H9 (cell line): ENCODE data around the gene KCNJ16. TPM values are rescaled to one million over a fixed set of nuclear protein-coding genes. Genes with fewer than 3 reads are reported as not detected.

Experiments used
- DNase-seq: peaks from one replicate; pipeline ENCODE4 v3.0.0-alpha.2; 2017
- H2AFZ ChIP-seq: one replicate; pipeline ENCODE4 v1.6.1; 2013; ENCODE audit warnings: mild to moderate bottlenecking, low read length, control low read depth, moderate library complexity
- H2AK5ac ChIP-seq: 2 replicates; pipeline ENCODE4 v1.6.1; 2013; ENCODE audit warnings: low read length, control low read depth, mixed read lengths; ENCODE audit not compliant: insufficient read length
- H2BK120ac ChIP-seq: one replicate; pipeline ENCODE4 v1.6.1; 2013; ENCODE audit warnings: low read depth, mild to moderate bottlenecking, low read length, control low read depth, inconsistent platforms; ENCODE audit not compliant: poor library complexity, severe bottlenecking
- H2BK12ac ChIP-seq: 2 replicates; pipeline ENCODE4 v1.6.1; 2013; ENCODE audit warnings: low read length, control low read depth, mixed read lengths, low read depth; ENCODE audit not compliant: insufficient read length
- H2BK15ac ChIP-seq: 2 replicates; pipeline ENCODE4 v1.6.1; 2013; ENCODE audit warnings: low read depth, low read length, control low read depth
- H2BK20ac ChIP-seq: one replicate; pipeline ENCODE4 v1.6.1; 2013; ENCODE audit warnings: low read depth, mild to moderate bottlenecking, low read length, control low read depth, inconsistent platforms; ENCODE audit not compliant: poor library complexity, severe bottlenecking
- H2BK5ac ChIP-seq: 2 replicates; pipeline ENCODE4 v1.6.1; 2013; ENCODE audit warnings: low read length, control low read depth, mixed read lengths; ENCODE audit not compliant: insufficient read length
- H3K14ac ChIP-seq: 2 replicates; pipeline ENCODE4 v1.6.1; 2013; ENCODE audit warnings: low read length, control low read depth; ENCODE audit not compliant: insufficient read depth
- H3K18ac ChIP-seq: 2 replicates; pipeline ENCODE4 v1.6.1; 2013; ENCODE audit warnings: low read depth, mild to moderate bottlenecking, mixed read lengths, low read length, control low read depth; ENCODE audit not compliant: insufficient read length
- H3K23ac ChIP-seq: 2 replicates; pipeline ENCODE4 v1.6.1; 2013; ENCODE audit warnings: low read length, control low read depth, mixed read lengths, low read depth; ENCODE audit not compliant: insufficient read length
- H3K23me2 ChIP-seq: 2 replicates; pipeline ENCODE4 v1.6.1; 2013; ENCODE audit warnings: low read depth, mild to moderate bottlenecking, mixed read lengths, low read length, control low read depth; ENCODE audit not compliant: insufficient read length, poor library complexity, severe bottlenecking
- H3K27ac ChIP-seq: 2 replicates; pipeline ENCODE4 v1.5.1; 2013; ENCODE audit warnings: low read length, control low read depth, mixed read lengths, low read depth; ENCODE audit not compliant: insufficient read length
- H3K27me3 ChIP-seq: 2 replicates; pipeline ENCODE4 v1.6.1; 2013; ENCODE audit warnings: low read length, control low read depth, inconsistent platforms; ENCODE audit not compliant: insufficient read depth
- H3K4ac ChIP-seq: 2 replicates; pipeline ENCODE4 v1.6.1; 2013; ENCODE audit warnings: low read depth, mild to moderate bottlenecking, control low read depth, inconsistent platforms, low read length, moderate library complexity
- H3K4me1 ChIP-seq: 2 replicates; pipeline ENCODE4 v1.6.1; 2013; ENCODE audit warnings: low read length, control low read depth, inconsistent platforms; ENCODE audit not compliant: insufficient read depth
- H3K4me2 ChIP-seq: 2 replicates; pipeline ENCODE4 v1.6.1; 2013; ENCODE audit warnings: low read length, control low read depth, mixed read lengths; ENCODE audit not compliant: insufficient read length, insufficient read depth
- H3K56ac ChIP-seq: 2 replicates; pipeline ENCODE4 v1.6.1; 2013; ENCODE audit warnings: low read depth, mild to moderate bottlenecking, mixed read lengths, low read length, control low read depth; ENCODE audit not compliant: insufficient read length
- H3K79me1 ChIP-seq: 2 replicates; pipeline ENCODE4 v1.6.1; 2013; ENCODE audit warnings: low read depth, mild to moderate bottlenecking, moderate library complexity, low read length, control low read depth, inconsistent platforms; ENCODE audit not compliant: insufficient read depth, poor library complexity, severe bottlenecking
- H3K79me2 ChIP-seq: 2 replicates; pipeline ENCODE4 v1.6.1; 2013; ENCODE audit warnings: low read length, control low read depth, inconsistent platforms; ENCODE audit not compliant: insufficient read depth
- H3K9ac ChIP-seq: 2 replicates; pipeline ENCODE4 v1.6.1; 2013; ENCODE audit warnings: low read length, control low read depth, mixed read lengths; ENCODE audit not compliant: insufficient read length; ENCODE audit errors: extremely low read depth
- H3K9me3 ChIP-seq: one replicate; pipeline ENCODE4 v1.6.1; 2013; ENCODE audit warnings: low read depth, low read length, inconsistent platforms; ENCODE audit not compliant: control insufficient read depth
- H3T11ph ChIP-seq: one replicate; pipeline ENCODE4 v1.6.1; 2013; ENCODE audit warnings: mild to moderate bottlenecking, low read length, control low read depth, inconsistent platforms
- H4K20me1 ChIP-seq: one replicate; pipeline ENCODE4 v1.6.1; 2013; ENCODE audit not compliant: control insufficient read depth, insufficient read length, insufficient read depth
- H4K5ac ChIP-seq: 2 replicates; pipeline ENCODE4 v1.6.1; 2013; ENCODE audit warnings: low read depth, mild to moderate bottlenecking, mixed read lengths, low read length, control low read depth; ENCODE audit not compliant: insufficient read length
- H4K8ac ChIP-seq: replicated peaks from 2 replicates; pipeline ENCODE4 v1.6.1; 2013; ENCODE audit warnings: low read length, control low read depth, mixed read lengths, low read depth; ENCODE audit not compliant: insufficient read length
- H4K91ac ChIP-seq: 2 replicates; pipeline ENCODE4 v1.6.1; 2013; ENCODE audit warnings: low read depth, mild to moderate bottlenecking, moderate library complexity, mixed read lengths, low read length, control low read depth; ENCODE audit not compliant: insufficient read length
- H3K27ac Mint-ChIP-seq, 3 experiments: 2 replicates in 2 of 3; 3 replicates in 1 of 3; pipeline ENCODE4 v1.8.0; 2020 to 2021; ENCODE audit warnings: mixed read lengths in 3 of 3, mild to moderate bottlenecking in 1 of 3, moderate library complexity in 1 of 3
- H3K27me3 Mint-ChIP-seq: 2 replicates; pipeline ENCODE4 v1.8.0; 2021; ENCODE audit warnings: low read depth, mild to moderate bottlenecking, moderate library complexity, mixed read lengths
- H3K36me3 Mint-ChIP-seq, 3 experiments: 2 replicates in 2 of 3; 3 replicates in 1 of 3; pipeline ENCODE4 v1.8.0; 2020 to 2021; ENCODE audit warnings: low read depth in 3 of 3, mixed read lengths in 3 of 3; ENCODE audit not compliant: insufficient read depth in 1 of 3
- H3K4me1 Mint-ChIP-seq, 2 experiments: 2 replicates each; pipeline ENCODE4 v1.8.0; 2020; ENCODE audit warnings: mixed read lengths in 2 of 2
- H3K4me3 Mint-ChIP-seq, 2 experiments: 2 replicates in 1 of 2; 3 replicates in 1 of 2; pipeline ENCODE4 v1.8.0; 2020 to 2021; ENCODE audit warnings: mild to moderate bottlenecking in 2 of 2, mixed read lengths in 2 of 2, moderate library complexity in 1 of 2
- H3K9me3 Mint-ChIP-seq, 2 experiments: 2 replicates in 1 of 2; 3 replicates in 1 of 2; pipeline ENCODE4 v1.8.0; 2020; ENCODE audit warnings: mild to moderate bottlenecking in 2 of 2, mixed read lengths in 2 of 2, moderate library complexity in 1 of 2
- CTCF ChIP-seq: fragments of 200-600 bp; sonication (generic); conservative IDR thresholded peaks from 3 replicates; pipeline ENCODE4 v1.8.0; 2021; ENCODE audit warnings: antibody characterized with exemption, mild to moderate bottlenecking
- WGBS: extraction: QIAGEN DNeasy Blood & Tissue Kit; methylation state at CpG from one replicate; pipeline ENCODE4 v1.1.7; 2013; ENCODE audit warnings: missing lambda C conversion rate, low lambda C conversion rate, mixed read lengths; ENCODE audit not compliant: insufficient read length; ENCODE audit errors: extremely low coverage; 5-methylcytosine and 5-hydroxymethylcytosine counted together
- total RNA-seq: library from RNA; stranded (reverse); gene quantifications from 2 replicates; pipeline ENCODE4 v1.2.1, GENCODE V29; 2021

Gene KCNJ16
- total RNA-seq, 1 experiment from 2014 or later, result not detected

GRCh38 chr17:70098030-70098429 is 23.0 kb downstream of the KCNJ16 start:
- H3K4me1 Mint-ChIP-seq, result no peaks in the 10 kb centered on the region
- Histone ChIP-seq H2BK15ac (no peak overlapping the region), H2BK12ac (no peak overlapping the region), H4K91ac (no peak overlapping the region), H3K4ac (no peak overlapping the region), H4K8ac (no peak overlapping the region), H3K18ac (no peak overlapping the region), H3T11ph (no peak overlapping the region), H3K23ac (no peak overlapping the region), H3K23me2 (no peaks in the 10 kb centered on the region), H2BK5ac (no peak overlapping the region), H4K20me1 (no peaks in the 10 kb centered on the region), H3K79me2 (no peaks in the 10 kb centered on the region), H3K27ac (no peak overlapping the region), H3K14ac (no peak overlapping the region), H3K9me3 (no peaks in the 10 kb centered on the region), H2AFZ (no peak overlapping the region), H2AK5ac (no peak overlapping the region), H4K5ac (no peak overlapping the region), H3K27me3 (no peaks in the 10 kb centered on the region), H3K56ac (no peak overlapping the region), H3K4me1 (no peaks in the 10 kb centered on the region), H3K9ac (no peak overlapping the region), H2BK20ac (no peak overlapping the region), H3K79me1 (no peaks in the 10 kb centered on the region), H2BK120ac (no peak overlapping the region), H3K4me2 (no peak overlapping the region)
- no peak overlapping the region for H3K4me3 Mint-ChIP-seq
- H3K36me3 Mint-ChIP-seq, result no peaks in the 10 kb centered on the region
- H3K27ac Mint-ChIP-seq, result no peak overlapping the region
- TF ChIP-seq CTCF, result no peak
- WGBS, result no CpG with 5 or more reads among the region's 2 CpGs
- DNase-seq, result no peak
- H3K27me3 Mint-ChIP-seq, result no peaks in the 10 kb centered on the region
- H3K9me3 Mint-ChIP-seq, result no peaks in the 10 kb centered on the region
